Measurements from ENCODE around the gene PHOSPHO2. TPM values are rescaled to one million over a fixed set of nuclear protein-coding genes. Genes with fewer than 3 reads are reported as not detected.
A peak's percentile ranks its signal among the peaks of the same experiment; 100 is the strongest.

The PHOSPHO2 gene
- total RNA-seq, 1 experiment from 2014 or later, result 3.9 TPM

- DNase-seq (ENCODE audit: low read depth), result peak; percentile 43
These were observed 22.8 kb downstream of the PHOSPHO2 start for GRCh38 chr2:169716938-169717690.

GRCh38 chr2:169717691-169718063 is 23.4 kb downstream of the PHOSPHO2 start:
- no peak for DNase-seq (ENCODE audit: low read depth)

- DNase-seq (ENCODE audit: low read depth), result no peak
These were observed 24.7 kb downstream of the PHOSPHO2 start for GRCh38 chr2:169718930-169719504.

GRCh38 chr2:169721016-169721415 is 26.7 kb downstream of the PHOSPHO2 start:
- no peak for DNase-seq (ENCODE audit: low read depth)

- DNase-seq (ENCODE audit: low read depth), result no peak
These were observed 32.8 kb downstream of the PHOSPHO2 start for GRCh38 chr2:169727065-169727464.

GRCh38 chr2:169729274-169729605 is 35.0 kb downstream of the PHOSPHO2 start:
- no peak for DNase-seq (ENCODE audit: low read depth)

- DNase-seq (ENCODE audit: low read depth), result no peak
These were observed 37.8 kb downstream of the PHOSPHO2 start for GRCh38 chr2:169732075-169732474.

GRCh38 chr2:169732583-169733358 is 38.5 kb downstream of the PHOSPHO2 start:
- DNase-seq (ENCODE audit: low read depth), result no peak

- peak; percentile 23 for DNase-seq (ENCODE audit: low read depth)
These were observed 40.0 kb downstream of the PHOSPHO2 start for GRCh38 chr2:169734169-169734847.

- no peak for DNase-seq (ENCODE audit: low read depth)
These were observed 41.4 kb downstream of the PHOSPHO2 start for GRCh38 chr2:169735623-169736022.

- DNase-seq (ENCODE audit: low read depth), result no peak
These were observed 42.6 kb downstream of the PHOSPHO2 start for GRCh38 chr2:169736902-169737301.

GRCh38 chr2:169738566-169739229 is 44.4 kb downstream of the PHOSPHO2 start:
- no peak for DNase-seq (ENCODE audit: low read depth)

GRCh38 chr2:169739351-169739750 is 45.1 kb downstream of the PHOSPHO2 start:
- DNase-seq (ENCODE audit: low read depth), result no peak

- no peak for DNase-seq (ENCODE audit: low read depth)
These were observed 49.3 kb downstream of the PHOSPHO2 start for GRCh38 chr2:169743549-169743948.

GRCh38 chr2:169746240-169746639 is 52.0 kb downstream of the PHOSPHO2 start:
- no peak for DNase-seq (ENCODE audit: low read depth)

- DNase-seq (ENCODE audit: low read depth), result no peak
These were observed 54.0 kb downstream of the PHOSPHO2 start for GRCh38 chr2:169748319-169748718.

Other genes starting within 250 kb of the PHOSPHO2 start
- gene BBS5, start 215.0 kb upstream of the PHOSPHO2 start, total RNA-seq (2014; rRNA removed; shearing (Covaris generic)), result 1.3 and 2.8 TPM in 2 replicates
- not detected in 2 replicates for gene KLHL41, start 184.8 kb upstream of the PHOSPHO2 start, total RNA-seq (2014; rRNA removed; shearing (Covaris generic))
- 8.7 and 19.0 TPM in 2 replicates for gene FASTKD1, start 120.6 kb upstream of the PHOSPHO2 start, total RNA-seq (2014; rRNA removed; shearing (Covaris generic))
- gene PPIG, start 110.1 kb upstream of the PHOSPHO2 start, total RNA-seq (2014; rRNA removed; shearing (Covaris generic)), result 20.2 and 27.3 TPM in 2 replicates
- gene CFAP210, start 64 bp upstream of the PHOSPHO2 start, total RNA-seq (2014; rRNA removed; shearing (Covaris generic)), result not detected in 2 replicates
- 6.9 and 7.1 TPM in 2 replicates for gene KLHL23, start 39.4 kb downstream of the PHOSPHO2 start, total RNA-seq (2014; rRNA removed; shearing (Covaris generic))
- gene SSB, start 104.4 kb downstream of the PHOSPHO2 start, total RNA-seq (2014; rRNA removed; shearing (Covaris generic)), result 68.5 and 76.0 TPM in 2 replicates
- gene METTL5, start 130.4 kb downstream of the PHOSPHO2 start, total RNA-seq (2014; rRNA removed; shearing (Covaris generic)), result 89.6 and 92.4 TPM in 2 replicates
- gene UBR3, start 133.0 kb downstream of the PHOSPHO2 start, total RNA-seq (2014; rRNA removed; shearing (Covaris generic)), result 7.6 and 15.3 TPM in 2 replicates

Measured in M059J (cell line).